ENCODE measurements around the gene ZBED1.
"Not testable (repeated sequence)": the region's sequence is repeated elsewhere in the genome, so short reads cannot be mapped to it uniquely, and the experiment has no call there.

The ZBED1 gene

GRCh38 chrX:2492531-2493218, 8.1 kb downstream of the ZBED1 start:
- no peak for DNase-seq

GRCh38 chrX:2490634-2491033, 10.1 kb downstream of the ZBED1 start:
- no peak for DNase-seq

- no peak for DNase-seq
Measured at GRCh38 chrX:2489446-2490445, 11.0 kb downstream of the ZBED1 start.

GRCh38 chrX:2488621-2489285, 12.0 kb downstream of the ZBED1 start:
- no peak for DNase-seq

- DNase-seq, result no peak
Measured at GRCh38 chrX:2487366-2487765, 13.4 kb downstream of the ZBED1 start.

GRCh38 chrX:2486476-2487133, 14.2 kb downstream of the ZBED1 start:
- no peak for DNase-seq

GRCh38 chrX:2485789-2486345, 14.9 kb downstream of the ZBED1 start:
- DNase-seq, result no peak

GRCh38 chrX:2484721-2485648, 15.8 kb downstream of the ZBED1 start:
- DNase-seq, result no peak

GRCh38 chrX:2484256-2484655, 16.5 kb downstream of the ZBED1 start:
- DNase-seq, result no peak

- DNase-seq, result no peak
Measured at GRCh38 chrX:2483398-2484060, 17.2 kb downstream of the ZBED1 start.

GRCh38 chrX:2481597-2481996, 19.2 kb downstream of the ZBED1 start:
- DNase-seq, result not testable (repeated sequence)

- DNase-seq, result not testable (repeated sequence)
Measured at GRCh38 chrX:2479982-2480381, 20.8 kb downstream of the ZBED1 start.

GRCh38 chrX:2479420-2479780, 21.4 kb downstream of the ZBED1 start:
- no peak for DNase-seq

- no peak for DNase-seq
Measured at GRCh38 chrX:2478546-2479419, 22.0 kb downstream of the ZBED1 start.

GRCh38 chrX:2477313-2477712, 23.5 kb downstream of the ZBED1 start:
- DNase-seq, result not testable (repeated sequence)

- no peak for DNase-seq
Measured at GRCh38 chrX:2474963-2475726, 25.6 kb downstream of the ZBED1 start.

- DNase-seq, result no peak
Measured at GRCh38 chrX:2474280-2474962, 26.4 kb downstream of the ZBED1 start.

GRCh38 chrX:2473064-2473463, 27.7 kb downstream of the ZBED1 start:
- DNase-seq, result not testable (repeated sequence)

All from NCI-H2029 (cell line).